Uterus (tissue), 2 donors: Measurements from ENCODE around the gene PSMD14.

ENCODE experiments used
- POLR2A ChIP-seq, 2 donors: fragments of 450-650 bp; IDR thresholded peaks; one replicate each; pipeline ENCODE4 v1.6.1; 2016; ENCODE audit warnings: antibody characterized with exemption in 2 of 2, mild to moderate bottlenecking in 1 of 2, moderate library complexity in 1 of 2
- TF ChIP-seq, protein P1 (sequence below), 4 experiments: fragments of 200-600 bp in 2 of 4; fragments of 450-650 bp in 2 of 4; sonication (generic) in 2 of 4; IDR thresholded peaks; one replicate each; pipeline ENCODE4 v1.5.1; 2016 to 2019; ENCODE audit warnings: antibody characterized with exemption in 4 of 4, mild to moderate bottlenecking in 2 of 4, moderate library complexity in 1 of 4

DNA sequence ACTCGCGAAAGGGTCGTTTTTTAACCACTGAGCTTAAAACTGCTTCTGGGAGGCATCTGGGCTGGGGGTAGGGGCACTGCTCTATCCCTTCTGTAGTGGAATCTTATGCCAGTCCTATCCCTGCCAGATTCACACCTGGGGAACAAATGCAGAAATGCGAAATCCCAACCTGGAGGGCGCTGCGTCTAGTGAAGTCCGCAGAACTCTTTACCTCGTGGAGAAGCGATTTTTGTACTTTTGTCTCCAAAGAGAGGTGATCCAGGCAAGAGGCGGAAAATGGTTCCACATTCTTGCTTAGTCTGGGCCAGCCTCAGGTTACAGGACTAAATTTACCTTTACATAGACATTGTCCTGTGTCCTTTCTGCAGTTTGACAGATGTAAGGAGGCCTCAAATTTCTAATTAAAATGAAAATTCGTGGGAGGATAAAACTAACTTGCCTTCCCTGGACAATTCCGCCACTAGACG lies 118.3 kb downstream of the PSMD14 start:
- TF ChIP-seq, protein P1, sequence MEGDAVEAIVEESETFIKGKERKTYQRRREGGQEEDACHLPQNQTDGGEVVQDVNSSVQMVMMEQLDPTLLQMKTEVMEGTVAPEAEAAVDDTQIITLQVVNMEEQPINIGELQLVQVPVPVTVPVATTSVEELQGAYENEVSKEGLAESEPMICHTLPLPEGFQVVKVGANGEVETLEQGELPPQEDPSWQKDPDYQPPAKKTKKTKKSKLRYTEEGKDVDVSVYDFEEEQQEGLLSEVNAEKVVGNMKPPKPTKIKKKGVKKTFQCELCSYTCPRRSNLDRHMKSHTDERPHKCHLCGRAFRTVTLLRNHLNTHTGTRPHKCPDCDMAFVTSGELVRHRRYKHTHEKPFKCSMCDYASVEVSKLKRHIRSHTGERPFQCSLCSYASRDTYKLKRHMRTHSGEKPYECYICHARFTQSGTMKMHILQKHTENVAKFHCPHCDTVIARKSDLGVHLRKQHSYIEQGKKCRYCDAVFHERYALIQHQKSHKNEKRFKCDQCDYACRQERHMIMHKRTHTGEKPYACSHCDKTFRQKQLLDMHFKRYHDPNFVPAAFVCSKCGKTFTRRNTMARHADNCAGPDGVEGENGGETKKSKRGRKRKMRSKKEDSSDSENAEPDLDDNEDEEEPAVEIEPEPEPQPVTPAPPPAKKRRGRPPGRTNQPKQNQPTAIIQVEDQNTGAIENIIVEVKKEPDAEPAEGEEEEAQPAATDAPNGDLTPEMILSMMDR (IDR thresholded peaks at IDR 0.05): no peak
- TF ChIP-seq POLR2A (IDR thresholded peaks at IDR 0.05): no peak
